Measurements from ENCODE around the gene CALHM6. TPM values are rescaled to one million over a fixed set of nuclear protein-coding genes. Genes with fewer than 3 reads are reported as not detected.

Gene CALHM6
- total and polyA plus RNA-seq, 2 experiments from 2014 or later: 1.2 to 1.6 TPM

- H2AFZ ChIP-seq: peak overlapping the region; percentile 45
- no peak overlapping the region for H3K4me2 ChIP-seq
- H3K36me3 ChIP-seq (ENCODE audit: insufficient read depth): no peaks in the 10 kb centered on the region
- no peaks in the 10 kb centered on the region for H3K36me3 Mint-ChIP-seq (ENCODE audit: low read depth)
- H3K4me3 ChIP-seq: no peak overlapping the region
- H3K79me2 ChIP-seq (replicated peaks; ENCODE audit: insufficient read depth): no peaks in the 10 kb centered on the region
- H3K4me1 Mint-ChIP-seq: 0 out of 3 replicates have a peak, but pooled peaks cover 2% of the 10 kb centered on the region
- no peaks in the 10 kb centered on the region for H3F3A ChIP-seq (replicated peaks; ENCODE audit: low read depth)
- no peak overlapping the region for H3K27ac Mint-ChIP-seq
- no peaks in the 10 kb centered on the region for H3K27me3 ChIP-seq (ENCODE audit: insufficient read depth)
- TF ChIP-seq JUNB (IDR thresholded peaks at IDR 0.05; ENCODE audit: unreplicated experiment): no peak
- no peak for TF ChIP-seq POLR2AphosphoS5 (IDR thresholded peaks at IDR 0.05; ENCODE audit: low read depth)
- no peak for TF ChIP-seq ZNF331 (CRISPR knock-in tag; IDR thresholded peaks at IDR 0.05; ENCODE audit: low read depth)
- TF ChIP-seq ETS1 (IDR thresholded peaks at IDR 0.05): no peak
- no peak for TF ChIP-seq STAT1 (IDR thresholded peaks at IDR 0.05; ENCODE audit: unreplicated experiment)
- TF ChIP-seq REST (IDR thresholded peaks at IDR 0.05; ENCODE audit: unreplicated experiment): no peak
- TF ChIP-seq EZH2phosphoT487 (IDR thresholded peaks at IDR 0.05; ENCODE audit: unreplicated experiment): no peak
- no peak for TF ChIP-seq NANOG (IDR thresholded peaks at IDR 0.05; ENCODE audit: borderline replicate concordance)
- peaks cover 3% of the 10 kb centered on the region for H3K27me3 Mint-ChIP-seq (ENCODE audit: insufficient read depth, low read depth, poor library complexity)
- no peaks in the 10 kb centered on the region for H3K9me2 ChIP-seq (ENCODE audit: insufficient read depth)
- ATAC-seq: no peak
- no peak overlapping the region for H3K4me3 Mint-ChIP-seq
- no peak for DNase-seq (ENCODE audit: low spot score)
- no peaks in the 10 kb centered on the region; the same call in 1 of the 2 replicates for H3K4me1 ChIP-seq (ENCODE audit: insufficient read depth)
- no peaks in the 10 kb centered on the region for H3K9me3 Mint-ChIP-seq
- H3K27ac ChIP-seq (ENCODE audit: low read depth): no peak overlapping the region
- no peaks in the 10 kb centered on the region for H4K20me1 ChIP-seq (replicated peaks; ENCODE audit: insufficient read depth)
Observed at GRCh38 chr6:116476002-116476678, 15.0 kb downstream of the CALHM6 start.

GRCh38 chr6:116482780-116483179, 21.6 kb downstream of the CALHM6 start:
- no peak overlapping the region for H2AFZ ChIP-seq
- Mint-ChIP-seq H3K36me3 (ENCODE audit: low read depth) (no peaks in the 10 kb centered on the region), H3K27ac (no peak overlapping the region), H3K27me3 (ENCODE audit: insufficient read depth, low read depth, poor library complexity) (peaks cover 2% of the 10 kb centered on the region), H3K4me1 (no peaks in the 10 kb centered on the region), H3K4me3 (no peak overlapping the region), H3K9me3 (no peaks in the 10 kb centered on the region)
- no peak for TF ChIP-seq EZH2 (IDR thresholded peaks at IDR 0.05; ENCODE audit: low read depth, unreplicated experiment)
- no peak for TF ChIP-seq ZNF331 (CRISPR knock-in tag; IDR thresholded peaks at IDR 0.05; ENCODE audit: low read depth)
- TF ChIP-seq EZH2phosphoT487 (IDR thresholded peaks at IDR 0.05; ENCODE audit: unreplicated experiment): no peak
- TF ChIP-seq CTCF (conservative IDR thresholded peaks at IDR 0.05; ENCODE audit: low read depth in 2 of 2): no peak
- no peak for TF ChIP-seq NANOG (IDR thresholded peaks at IDR 0.05; ENCODE audit: borderline replicate concordance)
- no peak for TF ChIP-seq CREB1 (CRISPR knock-in tag; IDR thresholded peaks at IDR 0.05; ENCODE audit: low read depth)
- TF ChIP-seq ETS1 (IDR thresholded peaks at IDR 0.05): no peak
- no peak for TF ChIP-seq REST (IDR thresholded peaks at IDR 0.05; ENCODE audit: unreplicated experiment)
- no peak for TF ChIP-seq STAT1 (IDR thresholded peaks at IDR 0.05; ENCODE audit: unreplicated experiment)
- no peak for TF ChIP-seq POLR2AphosphoS5 (IDR thresholded peaks at IDR 0.05; ENCODE audit: low read depth)
- ATAC-seq (no peak), DNase-seq (ENCODE audit: low spot score) (no peak)
- H3K4me1 ChIP-seq (ENCODE audit: insufficient read depth): no peaks in the 10 kb centered on the region
- H3K4me3 ChIP-seq: no peak overlapping the region
- no peaks in the 10 kb centered on the region for H3F3A ChIP-seq (replicated peaks; ENCODE audit: low read depth)
- no peaks in the 10 kb centered on the region for H3K27me3 ChIP-seq (ENCODE audit: insufficient read depth)
- no peaks in the 10 kb centered on the region; the same call in 1 of the 2 replicates for H3K9me2 ChIP-seq (ENCODE audit: insufficient read depth)
- H4K20me1 ChIP-seq (replicated peaks; ENCODE audit: insufficient read depth): no peaks in the 10 kb centered on the region
- no peaks in the 10 kb centered on the region for H3K36me3 ChIP-seq (ENCODE audit: insufficient read depth)
- no peak overlapping the region for H3K27ac ChIP-seq (ENCODE audit: low read depth)
- no peaks in the 10 kb centered on the region for H3K79me2 ChIP-seq (replicated peaks; ENCODE audit: insufficient read depth)
- H3K4me2 ChIP-seq: no peak overlapping the region
